Adipocyte (in vitro differentiated cells): ENCODE measurements around the gene PTPRN2.
"Not testable (repeated sequence)": the region's sequence is repeated elsewhere in the genome, so short reads cannot be mapped to it uniquely, and the experiment has no call there.

Experiments
- DNase-seq: peaks from one replicate; pipeline ENCODE4 v3.0.0-alpha.2; 2015; ENCODE audit warnings: low read depth
- H3K27me3 ChIP-seq: replicated peaks from 2 replicates; pipeline ENCODE4 v1.7.0; 2013; ENCODE audit warnings: mild to moderate bottlenecking, low read length, moderate library complexity; ENCODE audit not compliant: control insufficient read depth, insufficient read depth
- H3K36me3 ChIP-seq: 2 replicates; pipeline ENCODE4 v1.7.0; 2013; ENCODE audit warnings: low read length, mild to moderate bottlenecking, moderate library complexity; ENCODE audit not compliant: control insufficient read depth, insufficient read depth, severe bottlenecking
- H3K4me1 ChIP-seq: 2 replicates; pipeline ENCODE4 v1.7.0; 2013; ENCODE audit warnings: mild to moderate bottlenecking, low read length, moderate library complexity; ENCODE audit not compliant: control insufficient read depth, insufficient read depth
- H3K4me3 ChIP-seq: 2 replicates; pipeline ENCODE4 v1.7.0; 2013; ENCODE audit warnings: mild to moderate bottlenecking, low read length, moderate library complexity
- H3K9ac ChIP-seq: 2 replicates; pipeline ENCODE4 v1.7.0; 2013; ENCODE audit warnings: mild to moderate bottlenecking, low read length, moderate library complexity
- H3K9me3 ChIP-seq: 2 replicates; pipeline ENCODE4 v1.7.0; 2013; ENCODE audit warnings: mild to moderate bottlenecking, low read length, moderate library complexity; ENCODE audit not compliant: control insufficient read depth

The PTPRN2 gene

DNA sequence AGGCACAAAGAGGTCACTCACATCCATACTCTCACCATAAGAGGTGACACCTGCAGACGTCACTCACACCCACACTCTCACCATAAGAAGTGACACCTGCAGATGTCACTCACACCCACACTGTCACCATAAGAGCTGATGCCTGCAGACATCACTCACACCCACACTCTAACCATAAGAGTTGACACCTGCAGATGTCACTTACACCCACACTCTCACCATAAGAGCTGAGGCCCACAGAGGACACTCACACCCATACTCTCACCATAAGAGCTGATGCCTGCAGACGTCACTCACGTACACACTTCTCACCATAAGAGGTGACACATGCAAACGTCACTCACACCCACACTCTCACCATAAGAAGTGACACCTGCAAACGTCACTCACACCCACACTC, 255.1 kb downstream of the PTPRN2 start:
- H3K4me1 ChIP-seq, DNase-seq, H3K36me3 ChIP-seq, H3K4me3 ChIP-seq, H3K9ac ChIP-seq, H3K27me3 ChIP-seq, H3K9me3 ChIP-seq: not testable (repeated sequence)

DNA sequence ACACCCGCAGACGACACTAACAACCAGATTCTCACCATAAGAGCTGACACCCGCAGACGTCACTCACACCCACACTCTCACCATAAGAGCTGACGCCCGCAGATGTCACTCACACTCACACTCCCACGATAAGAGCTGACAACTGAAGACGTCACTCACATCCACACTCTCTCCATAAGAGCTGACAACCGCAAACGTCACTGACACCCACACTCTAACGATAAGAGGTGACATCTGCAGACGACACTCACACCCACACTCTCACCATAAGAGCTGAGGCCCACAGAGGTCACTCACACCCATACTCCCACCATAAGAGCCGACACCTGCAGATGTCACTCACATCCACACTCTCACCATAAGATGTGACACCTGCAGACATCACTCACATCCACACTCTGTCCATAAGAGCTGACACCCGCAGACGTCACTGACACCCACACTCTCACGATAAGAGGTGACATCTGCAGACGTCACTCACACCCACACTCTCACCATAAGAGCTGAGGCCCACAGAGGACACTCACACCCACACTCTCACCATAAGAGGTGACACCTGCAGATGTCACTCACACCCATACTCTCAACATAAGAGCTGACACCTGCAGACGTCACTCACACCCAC, 255.7 kb downstream of the PTPRN2 start:
- not testable (repeated sequence) for H3K9me3 ChIP-seq, H3K4me3 ChIP-seq, DNase-seq, H3K36me3 ChIP-seq, H3K9ac ChIP-seq, H3K4me1 ChIP-seq, H3K27me3 ChIP-seq

- Histone ChIP-seq H3K9me3 (no peaks in the 10 kb centered on the region), H3K4me1 (no peaks in the 10 kb centered on the region), H3K4me3 (no peak overlapping the region), H3K27me3 (no peaks in the 10 kb centered on the region), H3K36me3 (no peaks in the 10 kb centered on the region), H3K9ac (no peak overlapping the region)
- no peak for DNase-seq
Observed at GRCh38 chr7:158329686-158330085, 257.9 kb downstream of the PTPRN2 start.

DNA sequence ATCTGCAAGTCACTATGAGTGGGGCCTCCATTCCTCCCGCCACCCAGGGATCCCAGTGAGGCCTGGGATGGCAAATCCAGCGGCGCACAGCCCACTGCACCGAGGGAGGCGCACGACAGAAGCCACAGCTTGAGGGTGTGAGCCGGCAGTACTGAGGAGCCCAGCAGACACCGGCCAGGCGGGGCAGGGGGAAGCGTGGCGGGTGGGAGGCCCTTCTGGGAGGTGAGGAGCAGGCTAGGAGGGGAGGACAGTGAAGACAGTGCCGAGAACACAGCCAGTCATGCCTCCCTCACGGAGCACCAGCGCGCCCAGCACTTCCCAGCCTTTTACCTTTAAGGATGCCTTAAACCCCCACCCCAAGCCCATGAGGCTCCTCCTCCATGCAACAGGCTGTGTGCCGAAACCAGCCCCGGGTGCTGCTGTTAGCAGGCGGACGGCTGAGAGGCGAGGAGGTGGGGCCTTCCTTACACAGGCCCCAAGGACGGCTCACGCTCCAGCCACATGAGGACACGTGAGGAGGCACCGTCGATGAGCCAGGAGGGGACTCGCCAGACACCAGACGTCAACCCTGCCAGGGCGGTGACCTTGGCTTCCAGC, 258.5 kb downstream of the PTPRN2 start:
- DNase-seq, result no peak
- Histone ChIP-seq H3K9ac (no peak overlapping the region), H3K4me1 (no peaks in the 10 kb centered on the region), H3K27me3 (no peaks in the 10 kb centered on the region), H3K4me3 (no peak overlapping the region), H3K36me3 (no peaks in the 10 kb centered on the region), H3K9me3 (no peaks in the 10 kb centered on the region)

- no peak overlapping the region for H3K9ac ChIP-seq
- no peak for DNase-seq
- no peaks in the 10 kb centered on the region for H3K27me3 ChIP-seq
- no peaks in the 10 kb centered on the region for H3K36me3 ChIP-seq
- no peaks in the 10 kb centered on the region for H3K9me3 ChIP-seq
- H3K4me1 ChIP-seq, result no peaks in the 10 kb centered on the region
- H3K4me3 ChIP-seq, result no peak overlapping the region
Observed at GRCh38 chr7:158328376-158329013, 259.1 kb downstream of the PTPRN2 start.

- H3K9ac ChIP-seq, result no peak overlapping the region
- H3K4me1 ChIP-seq, result no peaks in the 10 kb centered on the region
- no peak for DNase-seq
- no peaks in the 10 kb centered on the region for H3K9me3 ChIP-seq
- H3K36me3 ChIP-seq, result no peaks in the 10 kb centered on the region
- H3K27me3 ChIP-seq, result no peaks in the 10 kb centered on the region
- no peak overlapping the region for H3K4me3 ChIP-seq
Observed at GRCh38 chr7:158327571-158328180, 259.9 kb downstream of the PTPRN2 start.

DNA sequence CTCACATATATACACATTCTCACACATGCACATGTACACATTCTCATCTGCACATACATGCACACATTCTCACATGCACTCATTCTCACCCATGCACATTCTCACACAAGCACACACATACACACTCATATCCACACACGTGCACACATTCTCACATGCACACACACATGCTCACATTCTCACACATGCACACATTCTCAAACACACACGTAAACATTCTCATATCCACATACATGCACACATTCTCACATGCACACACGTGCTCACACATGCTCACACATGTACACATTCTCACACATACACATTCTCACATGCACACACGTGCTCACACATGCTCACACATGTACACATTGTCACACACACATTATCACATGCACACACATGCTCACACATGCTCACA, 260.6 kb downstream of the PTPRN2 start:
- no peak overlapping the region for H3K4me3 ChIP-seq
- H3K9ac ChIP-seq, result no peak overlapping the region
- H3K4me1 ChIP-seq, result no peaks in the 10 kb centered on the region
- no peak for DNase-seq
- no peaks in the 10 kb centered on the region for H3K36me3 ChIP-seq
- H3K9me3 ChIP-seq, result no peaks in the 10 kb centered on the region
- H3K27me3 ChIP-seq, result no peaks in the 10 kb centered on the region

DNA sequence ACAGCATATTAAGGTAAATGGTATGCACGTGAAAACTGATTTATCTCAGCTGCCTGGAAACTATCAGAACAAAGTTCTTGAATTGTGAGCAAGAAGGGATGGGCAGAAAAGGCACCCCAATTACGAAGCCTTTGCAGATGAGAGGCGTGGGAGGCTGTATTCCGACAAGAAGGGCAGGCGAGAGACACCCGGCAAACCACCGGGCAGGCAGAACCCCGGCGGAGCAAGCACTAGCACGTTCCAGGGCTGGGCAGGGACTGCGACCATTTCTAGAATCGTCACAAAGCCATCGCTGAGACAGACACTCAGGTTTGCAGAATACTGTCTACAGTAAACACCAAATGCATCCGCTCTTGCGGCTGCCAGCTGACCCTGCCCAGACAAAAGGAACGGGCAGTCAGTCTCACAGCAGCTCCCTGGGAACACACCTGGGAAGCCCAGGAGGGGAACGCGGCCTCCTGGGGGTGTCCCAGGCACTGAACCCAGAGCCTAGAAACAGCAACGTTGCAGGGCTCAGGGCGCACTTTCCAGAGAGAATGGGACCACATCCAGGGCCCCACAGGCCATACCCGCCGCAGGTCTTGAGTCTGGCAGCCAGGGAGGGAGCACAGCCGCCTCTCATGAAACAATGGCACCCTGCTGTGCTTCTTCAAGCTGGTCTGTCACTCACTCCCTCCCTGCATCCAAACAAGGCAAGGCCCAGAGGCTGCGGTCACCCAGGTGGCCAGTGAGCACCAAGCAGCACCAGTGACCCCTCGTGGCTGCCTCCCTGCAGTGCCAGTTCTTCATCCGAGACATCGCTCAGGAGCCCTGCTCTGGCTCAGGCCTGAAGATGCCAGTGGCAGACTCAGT, 261.9 kb downstream of the PTPRN2 start:
- H3K4me3 ChIP-seq, result no peak overlapping the region

GRCh38 chr7:158324397-158325360, 262.9 kb downstream of the PTPRN2 start:
- Histone ChIP-seq H3K27me3 (no peaks in the 10 kb centered on the region), H3K4me3 (no peak overlapping the region), H3K36me3 (no peaks in the 10 kb centered on the region), H3K9me3 (peaks cover 3% of the 10 kb centered on the region), H3K4me1 (no peaks in the 10 kb centered on the region), H3K9ac (no peak overlapping the region)
- DNase-seq, result no peak

More for the DNA sequence above, 261.9 kb downstream of the PTPRN2 start:
- DNase-seq, result no peak
- no peak overlapping the region for H3K9ac ChIP-seq
- H3K27me3 ChIP-seq, result no peaks in the 10 kb centered on the region
- no peaks in the 10 kb centered on the region for H3K4me1 ChIP-seq
- peaks cover 3% of the 10 kb centered on the region for H3K9me3 ChIP-seq
- no peaks in the 10 kb centered on the region for H3K36me3 ChIP-seq

DNA sequence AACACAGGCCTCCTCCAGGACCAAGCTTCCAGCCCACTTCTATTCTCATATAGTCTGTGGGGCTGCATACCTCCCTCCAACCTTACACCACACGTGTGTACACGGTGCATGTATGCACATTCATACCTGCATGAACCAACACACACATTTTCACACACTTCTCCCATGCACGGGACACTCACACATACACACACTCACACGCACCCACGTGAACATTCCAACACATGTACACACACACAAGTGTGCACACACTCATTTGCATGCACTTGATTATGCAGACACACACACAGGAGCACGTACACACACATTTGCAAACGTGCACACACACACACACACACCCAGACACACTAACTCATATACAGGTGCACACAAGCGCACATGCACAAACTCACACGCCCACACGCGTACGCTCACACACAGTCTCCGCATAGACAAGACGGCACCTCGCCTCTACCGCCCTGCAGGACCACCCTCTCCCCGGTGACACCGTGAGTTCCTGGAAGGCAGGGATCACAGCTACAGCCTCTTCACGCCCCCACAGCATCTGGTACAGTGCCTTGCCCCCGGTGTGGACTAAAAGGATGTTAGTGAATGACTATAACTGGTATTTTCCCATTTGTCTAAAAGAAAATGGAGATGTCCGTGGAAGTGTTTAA, 263.8 kb downstream of the PTPRN2 start:
- Histone ChIP-seq H3K4me3 (no peak overlapping the region), H3K36me3 (no peaks in the 10 kb centered on the region), H3K9ac (no peak overlapping the region), H3K9me3 (peaks cover 3% of the 10 kb centered on the region), H3K27me3 (no peaks in the 10 kb centered on the region), H3K4me1 (no peaks in the 10 kb centered on the region)
- DNase-seq, result no peak
